Naive thymus-derived CD4-positive, alpha-beta T cell (primary cell): ENCODE data around the gene PPFIBP2. TPM values are rescaled to one million over a fixed set of nuclear protein-coding genes. Genes with fewer than 3 reads are reported as not detected.

Experiments used
- ATAC-seq: fragments of 150-1000 bp; cut with Tn5 transposase; 2 replicates; pipeline ENCODE4 v1.10.0; 2021; ENCODE audit warnings: mild to moderate bottlenecking, moderate library complexity
- CTCF ChIA-PET: fragments of 350-600 bp; sonication (Branson Sonifier 250); formaldehyde crosslinking; loops from one replicate; lab custom pipeline; 2021; ENCODE audit warnings: antibody characterized with exemption; lab: Charles Lee
- POLR2A ChIA-PET: fragments of 350-600 bp; sonication (Branson Sonifier 250); formaldehyde crosslinking; loops from one replicate; lab custom pipeline; 2021; ENCODE audit warnings: antibody characterized with exemption, inconsistent platforms; lab: Charles Lee
- DNase-seq, 9 donors: peaks; one replicate each; pipeline versions ENCODE4 v3.0.0 to v3.0.0-alpha.2; 2020 to 2022; ENCODE audit warnings: mixed read lengths in 1 of 9
- H3K27ac ChIP-seq: one replicate; pipeline ENCODE4 v1.7.0; 2013; ENCODE audit warnings: mild to moderate bottlenecking, low read depth, low read length, moderate library complexity
- H3K27me3 ChIP-seq, 2 donors: one replicate each; pipeline ENCODE4 v1.7.0; 2013; ENCODE audit warnings: low read length in 2 of 2, mild to moderate bottlenecking in 2 of 2, moderate library complexity in 2 of 2; ENCODE audit not compliant: control insufficient read depth in 2 of 2, insufficient read depth in 2 of 2
- H3K36me3 ChIP-seq, 3 experiments: 1 replicate in 2 of 3; 2 replicates in 1 of 3; pipeline ENCODE4 v1.7.0; 2013; ENCODE audit warnings: low read length in 3 of 3, mild to moderate bottlenecking in 3 of 3, moderate library complexity in 1 of 3; ENCODE audit not compliant: insufficient read depth in 3 of 3, control insufficient read depth in 2 of 3
- H3K4me1 ChIP-seq, 2 donors: one replicate each; pipeline ENCODE4 v1.7.0; 2013; ENCODE audit warnings: low read length in 2 of 2, mild to moderate bottlenecking in 2 of 2, moderate library complexity in 1 of 2; ENCODE audit not compliant: control insufficient read depth in 2 of 2, insufficient read depth in 2 of 2
- H3K4me3 ChIP-seq: 2 replicates; pipeline ENCODE4 v1.7.0; 2013; ENCODE audit warnings: mild to moderate bottlenecking, low read length
- H3K9me3 ChIP-seq, 3 experiments: 1 replicate in 2 of 3; 2 replicates in 1 of 3; pipeline ENCODE4 v1.7.0; 2013; ENCODE audit warnings: low read length in 3 of 3; ENCODE audit not compliant: control insufficient read depth in 2 of 3
- H3K27ac Mint-ChIP-seq, 9 donors: one replicate each; pipeline ENCODE4 v1.8.0; 2020 to 2022; ENCODE audit warnings: mixed read lengths in 9 of 9, mild to moderate bottlenecking in 8 of 9, moderate library complexity in 5 of 9, inconsistent platforms in 2 of 9
- H3K27me3 Mint-ChIP-seq, 5 donors: one replicate each; pipeline ENCODE4 v1.8.0; 2021 to 2022; ENCODE audit warnings: mixed read lengths in 5 of 5, mild to moderate bottlenecking in 1 of 5
- H3K36me3 Mint-ChIP-seq, 5 donors: one replicate each; pipeline ENCODE4 v1.8.0; 2020 to 2022; ENCODE audit warnings: mixed read lengths in 5 of 5, mild to moderate bottlenecking in 3 of 5, inconsistent platforms in 1 of 5
- H3K4me1 Mint-ChIP-seq, 7 donors: one replicate each; pipeline ENCODE4 v1.8.0; 2020 to 2022; ENCODE audit warnings: mixed read lengths in 7 of 7, mild to moderate bottlenecking in 3 of 7, inconsistent platforms in 1 of 7
- H3K4me3 Mint-ChIP-seq, 10 donors: one replicate each; pipeline ENCODE4 v1.8.0; 2020 to 2022; ENCODE audit warnings: mild to moderate bottlenecking in 10 of 10, mixed read lengths in 10 of 10, moderate library complexity in 6 of 10, inconsistent platforms in 2 of 10
- H3K9me3 Mint-ChIP-seq, 11 donors: one replicate each; pipeline ENCODE4 v1.8.0; 2020 to 2022; ENCODE audit warnings: mixed read lengths in 11 of 11, mild to moderate bottlenecking in 4 of 11, inconsistent platforms in 1 of 11, moderate library complexity in 1 of 11
- intact Hi-C, 2 donors: fragments of 100-400 bp; cut with micrococcal nuclease; formaldehyde crosslinking; loops; one replicate each; pipeline ENCODE4 v1.15.1; 2023
- polyA plus RNA-seq, 2 donors: library from polyadenylated mRNA; unstranded; fragments of 300-500 nt; fragmentation: Illumina TruSeq; gene quantifications; one replicate each; pipeline ENCODE4 v1.2.3, GENCODE V29; 2021
- total RNA-seq, 6 experiments: library from RNA in 5 of 6; stranded (reverse) in 5 of 6; gene quantifications; 1 replicate in 5 of 6; 2 replicates in 1 of 6; pipeline ENCODE4 v1.2.3 and lab custom pipeline; 2021 to 2026

The PPFIBP2 gene
- total and polyA plus RNA-seq, 7 experiments from 2014 or later: 5.7 to 55.6 (median 42.6) TPM

- H3K4me1 Mint-ChIP-seq: no peaks in the 10 kb centered on the region
- Histone ChIP-seq H3K4me3 (no peak overlapping the region), H3K4me1 (no peaks in the 10 kb centered on the region), H3K27me3 (peaks cover 6 to 11% of the 10 kb centered on the region in 2 donors), H3K36me3 (no peaks in the 10 kb centered on the region), H3K9me3 (no peaks in the 10 kb centered on the region), H3K27ac (no peak overlapping the region)
- no peaks in the 10 kb centered on the region for H3K36me3 Mint-ChIP-seq
- ChIA-PET POLR2A (no interaction called here), CTCF (interaction anchor here (0.6 to 1.5 kb wide), 5 partner anchors 8 to 882 kb away, joined by 3 to 4 read pairs (median 3); no protein-coding TSS in a partner anchor)
- peaks cover 0 to 1% (median 0%) of the 10 kb centered on the region in 11 donors for H3K9me3 Mint-ChIP-seq
- ATAC-seq (no peak), DNase-seq (no peak)
- intact Hi-C loops: loop anchor here (1.0 to 10.0 kb wide), 7 partner anchors 119 to 882 kb away; partner anchors contain the start of genes EIF3F (in 2 of the 2) and PPFIBP2 (in 1 of the 2)
- H3K27ac Mint-ChIP-seq: no peak overlapping the region
- peaks cover 28 to 55% (median 32%) of the 10 kb centered on the region in 5 donors for H3K27me3 Mint-ChIP-seq
- no peak overlapping the region for H3K4me3 Mint-ChIP-seq
These were observed 180.4 kb downstream of the PPFIBP2 start for GRCh38 chr11:7694235-7694634.

GRCh38 chr11:7696424-7696823 lies 182.6 kb downstream of the PPFIBP2 start:
- no peaks in the 10 kb centered on the region for H3K36me3 Mint-ChIP-seq
- H3K27ac ChIP-seq: no peak overlapping the region
- ChIA-PET CTCF (interaction anchor here (0.8 kb wide), 1 partner anchor 254 kb away, joined by 3 read pairs; no protein-coding TSS in a partner anchor), POLR2A (no interaction called here)
- ATAC-seq (no peak), DNase-seq (no peak)
- H3K4me3 ChIP-seq: no peak overlapping the region
- H3K4me3 Mint-ChIP-seq: no peak overlapping the region
- H3K4me1 Mint-ChIP-seq: no peaks in the 10 kb centered on the region
- peaks cover 6 to 11% of the 10 kb centered on the region in 2 donors for H3K27me3 ChIP-seq
- H3K27ac Mint-ChIP-seq: no peak overlapping the region
- H3K36me3 ChIP-seq: no peaks in the 10 kb centered on the region
- no peaks in the 10 kb centered on the region for H3K4me1 ChIP-seq
- H3K9me3 ChIP-seq: no peaks in the 10 kb centered on the region
- intact Hi-C loops: loop anchor here (10.0 kb wide), 2 partner anchors 122 to 288 kb away; partner anchors contain the start of gene EIF3F (in 2 of the 2)
- peaks cover 26 to 51% (median 30%) of the 10 kb centered on the region in 5 donors for H3K27me3 Mint-ChIP-seq
- H3K9me3 Mint-ChIP-seq: peaks cover 0 to 1% (median 0%) of the 10 kb centered on the region in 11 donors

Other genes starting within 250 kb of the PPFIBP2 start
- gene OLFML1, start 28.5 kb upstream of the PPFIBP2 start, total RNA-seq: not detected
- under 1 TPM in 1 of 2 donors, not detected in 1; 0.18 TPM for gene OLFML1, start 28.5 kb upstream of the PPFIBP2 start, polyA plus RNA-seq
- gene CYB5R2, start 159.5 kb downstream of the PPFIBP2 start, total RNA-seq: 1 to 10 TPM in 1 of 5 experiments, under 1 TPM in 2, not detected in 2; 0.64 to 2.8 (median 0.69) TPM
- gene CYB5R2, start 159.5 kb downstream of the PPFIBP2 start, polyA plus RNA-seq: under 1 TPM; 0.13 to 0.90 TPM
- not detected for gene OVCH2, start 192.5 kb downstream of the PPFIBP2 start, total RNA-seq
- not detected for gene OVCH2, start 192.5 kb downstream of the PPFIBP2 start, polyA plus RNA-seq